SK-N-SH treated with all-trans-retinoic acid at 6 μM for 48 hours (cell line): ENCODE data around the gene XPR1.

Experiments
- ATAC-seq: fragments of 200-7000 bp; cut with Tn5 transposase; 3 replicates; pipeline ENCODE4 v1.9.1; 2020; ENCODE audit warnings: mild to moderate bottlenecking, moderate library complexity
- ARNTL ChIP-seq: fragments of 450-650 bp; formaldehyde crosslinking; IDR thresholded peaks from 2 replicates; pipeline ENCODE4 v1.5.0; 2020; ENCODE audit warnings: low read depth, mild to moderate bottlenecking, moderate library complexity, borderline replicate concordance
- BACH2 ChIP-seq: fragments of 250-450 bp; sonication (Bioruptor Pico); IDR thresholded peaks from 2 replicates; pipeline ENCODE4 v1.9.0; 2021; ENCODE audit warnings: mild to moderate bottlenecking, borderline replicate concordance
- CREB5 ChIP-seq: fragments of 250-450 bp; sonication (Bioruptor Pico); IDR thresholded peaks from 2 replicates; pipeline ENCODE4 v1.5.1; 2020; ENCODE audit warnings: low read depth, mild to moderate bottlenecking, moderate library complexity
- CSDC2 ChIP-seq: fragments of 250-450 bp; sonication (Bioruptor Pico); IDR thresholded peaks from 2 replicates; pipeline ENCODE4 v1.5.0; 2020; ENCODE audit warnings: mild to moderate bottlenecking, moderate library complexity
- ESRRG ChIP-seq: fragments of 250-450 bp; sonication (Bioruptor Pico); IDR thresholded peaks from 2 replicates; pipeline ENCODE4 v1.6.1; 2021; ENCODE audit warnings: mild to moderate bottlenecking
- GLIS3 ChIP-seq: fragments of 250-450 bp; sonication (Bioruptor Pico); IDR thresholded peaks from 2 replicates; pipeline ENCODE4 v1.5.0; 2020; ENCODE audit warnings: mild to moderate bottlenecking, moderate library complexity
- ISL1 ChIP-seq: fragments of 250-450 bp; sonication (Bioruptor Pico); IDR thresholded peaks from 2 replicates; pipeline ENCODE4 v2.1.2; 2022; ENCODE audit warnings: mild to moderate bottlenecking, moderate library complexity
- OSR1 ChIP-seq: fragments of 250-450 bp; sonication (Bioruptor Pico); IDR thresholded peaks from 2 replicates; pipeline ENCODE4 v1.8.0; 2022; ENCODE audit warnings: moderate library complexity, mild to moderate bottlenecking, inconsistent platforms
- PATZ1 ChIP-seq: fragments of 250-450 bp; sonication (Bioruptor Pico); IDR thresholded peaks from 2 replicates; pipeline ENCODE4 v1.8.0; 2020; ENCODE audit warnings: mild to moderate bottlenecking, moderate library complexity, borderline replicate concordance
- PPARA ChIP-seq: fragments of 250-450 bp; sonication (Bioruptor Pico); IDR thresholded peaks from 2 replicates; pipeline ENCODE4 v1.5.0; 2020; ENCODE audit warnings: mild to moderate bottlenecking, borderline replicate concordance
- RARB ChIP-seq: fragments of 250-450 bp; sonication (Bioruptor Pico); IDR thresholded peaks from 2 replicates; pipeline ENCODE4 v1.8.0; 2021; ENCODE audit warnings: mild to moderate bottlenecking, moderate library complexity
- SNAI2 ChIP-seq: fragments of 250-450 bp; sonication (Bioruptor Pico); IDR thresholded peaks from 2 replicates; pipeline ENCODE4 v1.5.0; 2020; ENCODE audit warnings: mild to moderate bottlenecking, moderate library complexity
- TCF4 ChIP-seq: fragments of 250-450 bp; sonication (Bioruptor Pico); IDR thresholded peaks from 2 replicates; pipeline ENCODE4 v1.8.0; 2021; ENCODE audit warnings: mild to moderate bottlenecking, moderate library complexity, borderline replicate concordance
- TOX ChIP-seq: fragments of 250-450 bp; sonication (Bioruptor Pico); IDR thresholded peaks from 2 replicates; pipeline ENCODE4 v1.8.0; 2021; ENCODE audit warnings: mild to moderate bottlenecking, moderate library complexity, borderline replicate concordance
- TSHZ2 ChIP-seq: fragments of 250-450 bp; sonication (Bioruptor Pico); IDR thresholded peaks from 2 replicates; pipeline ENCODE4 v1.5.0; 2020; ENCODE audit warnings: mild to moderate bottlenecking, moderate library complexity
- ZC3H10 ChIP-seq: fragments of 250-450 bp; sonication (Bioruptor Pico); IDR thresholded peaks from 2 replicates; pipeline ENCODE4 v1.5.1; 2021; ENCODE audit warnings: mild to moderate bottlenecking, moderate library complexity
- ZFP3 ChIP-seq: fragments of 250-450 bp; sonication (Bioruptor Pico); IDR thresholded peaks from 2 replicates; pipeline ENCODE4 v1.5.0; 2020; ENCODE audit warnings: mild to moderate bottlenecking, moderate library complexity
- ZFP30 ChIP-seq: fragments of 450-650 bp; formaldehyde crosslinking; IDR thresholded peaks from 2 replicates; pipeline ENCODE4 v1.5.0; 2022; ENCODE audit warnings: mild to moderate bottlenecking, moderate library complexity
- ZNF565 ChIP-seq: fragments of 450-650 bp; formaldehyde crosslinking; conservative IDR thresholded peaks from 2 replicates; pipeline ENCODE4 v1.5.0; 2020; ENCODE audit warnings: low read depth, mild to moderate bottlenecking, moderate library complexity
- ZNF70 ChIP-seq: fragments of 450-650 bp; formaldehyde crosslinking; IDR thresholded peaks from 2 replicates; pipeline ENCODE4 v1.5.0; 2020; ENCODE audit warnings: mild to moderate bottlenecking, moderate library complexity
- ZNF8 ChIP-seq: fragments of 450-650 bp; formaldehyde crosslinking; IDR thresholded peaks from 2 replicates; pipeline ENCODE4 v1.5.0; 2020; ENCODE audit warnings: mild to moderate bottlenecking, moderate library complexity
- TF ChIP-seq, protein P1 (sequence below): fragments of 250-450 bp; sonication (Bioruptor Pico); IDR thresholded peaks from 2 replicates; pipeline ENCODE4 v1.8.0; 2021; ENCODE audit warnings: low read depth, mild to moderate bottlenecking, moderate library complexity, borderline replicate concordance

Gene XPR1

GRCh38 chr1:180754453-180754852 lies 122.6 kb downstream of the XPR1 start:
- no peak for ATAC-seq
- TF ChIP-seq ZFP30 (CRISPR knock-in tag) (no peak), PATZ1 (CRISPR knock-in tag) (no peak), TCF4 (CRISPR knock-in tag) (no peak), RARB (CRISPR knock-in tag) (no peak), TOX (CRISPR knock-in tag) (no peak), ISL1 (CRISPR knock-in tag) (no peak), OSR1 (CRISPR knock-in tag) (no peak), BACH2 (CRISPR knock-in tag) (no peak), SNAI2 (CRISPR knock-in tag) (no peak), CREB5 (no peak), CSDC2 (no peak), ZFP3 (no peak), ESRRG (CRISPR knock-in tag) (no peak)
- TF ChIP-seq, protein P1, sequence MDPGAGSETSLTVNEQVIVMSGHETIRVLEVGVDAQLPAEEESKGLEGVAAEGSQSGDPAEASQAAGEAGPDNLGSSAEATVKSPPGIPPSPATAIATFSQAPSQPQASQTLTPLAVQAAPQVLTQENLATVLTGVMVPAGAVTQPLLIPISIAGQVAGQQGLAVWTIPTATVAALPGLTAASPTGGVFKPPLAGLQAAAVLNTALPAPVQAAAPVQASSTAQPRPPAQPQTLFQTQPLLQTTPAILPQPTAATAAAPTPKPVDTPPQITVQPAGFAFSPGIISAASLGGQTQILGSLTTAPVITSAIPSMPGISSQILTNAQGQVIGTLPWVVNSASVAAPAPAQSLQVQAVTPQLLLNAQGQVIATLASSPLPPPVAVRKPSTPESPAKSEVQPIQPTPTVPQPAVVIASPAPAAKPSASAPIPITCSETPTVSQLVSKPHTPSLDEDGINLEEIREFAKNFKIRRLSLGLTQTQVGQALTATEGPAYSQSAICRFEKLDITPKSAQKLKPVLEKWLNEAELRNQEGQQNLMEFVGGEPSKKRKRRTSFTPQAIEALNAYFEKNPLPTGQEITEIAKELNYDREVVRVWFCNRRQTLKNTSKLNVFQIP (CRISPR knock-in tag) = no peak

DNA sequence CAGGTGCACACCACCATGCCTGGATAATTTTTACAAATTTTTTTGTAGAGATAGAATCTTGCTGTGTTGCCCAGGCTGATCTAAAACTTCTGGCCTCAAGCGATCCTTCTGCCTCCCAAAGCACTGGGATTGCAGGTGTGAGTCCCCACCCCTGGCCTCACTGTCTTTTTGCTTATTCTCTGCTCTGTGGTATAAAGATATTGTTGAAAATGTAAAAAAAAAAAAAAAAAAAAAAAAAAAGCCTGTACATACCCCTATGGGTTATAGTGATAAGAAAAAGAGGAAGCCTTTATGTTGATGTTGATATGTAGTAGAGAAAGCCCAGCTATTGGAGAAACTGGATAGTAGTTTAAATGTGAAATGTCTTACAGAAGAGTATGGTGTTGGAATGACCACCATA lies 125.8 kb downstream of the XPR1 start:
- TF ChIP-seq RARB (CRISPR knock-in tag) = no peak
- TF ChIP-seq ESRRG (CRISPR knock-in tag) = no peak
- TF ChIP-seq ZC3H10 (CRISPR knock-in tag) = no peak
- TF ChIP-seq SNAI2 (CRISPR knock-in tag) = no peak
- TF ChIP-seq PATZ1 (CRISPR knock-in tag) = no peak
- no peak for TF ChIP-seq TSHZ2 (CRISPR knock-in tag)

GRCh38 chr1:180762796-180763195 lies 131.0 kb downstream of the XPR1 start:
- no peak for ATAC-seq
- no peak for TF ChIP-seq ZC3H10 (CRISPR knock-in tag)
- no peak for TF ChIP-seq SNAI2 (CRISPR knock-in tag)
- TF ChIP-seq OSR1 (CRISPR knock-in tag) = no peak
- no peak for TF ChIP-seq RARB (CRISPR knock-in tag)
- no peak for TF ChIP-seq TCF4 (CRISPR knock-in tag)
- TF ChIP-seq, protein P1 (CRISPR knock-in tag) = no peak
- no peak for TF ChIP-seq BACH2 (CRISPR knock-in tag)
- TF ChIP-seq CREB5 = no peak
- no peak for TF ChIP-seq ZNF8 (CRISPR knock-in tag)
- no peak for TF ChIP-seq GLIS3 (CRISPR knock-in tag)
- no peak for TF ChIP-seq ZNF70 (CRISPR knock-in tag)
- no peak for TF ChIP-seq TSHZ2 (CRISPR knock-in tag)
- no peak for TF ChIP-seq ZFP30 (CRISPR knock-in tag)
- TF ChIP-seq PPARA (CRISPR knock-in tag) = no peak
- no peak for TF ChIP-seq ZNF565 (CRISPR knock-in tag)
- no peak for TF ChIP-seq ARNTL (CRISPR knock-in tag)
- TF ChIP-seq CSDC2 = no peak

More for the DNA sequence above, 125.8 kb downstream of the XPR1 start:
- no peak for ATAC-seq
